Thyroid gland (tissue), 4 donors: ENCODE results near the gene CBFA2T2.

Source experiments
- POLR2A ChIP-seq, 2 donors: fragments of 450-650 bp; IDR thresholded peaks; one replicate each; pipeline ENCODE4 v1.6.1; 2017; ENCODE audit warnings: antibody characterized with exemption in 2 of 2, mild to moderate bottlenecking in 2 of 2, moderate library complexity in 1 of 2
- TF ChIP-seq, protein P1 (sequence below), 6 experiments: fragments of 200-600 bp in 3 of 6; fragments of 450-650 bp in 3 of 6; sonication (generic) in 3 of 6; IDR thresholded peaks; one replicate each; pipeline ENCODE4 v1.5.1; 2016 to 2019; ENCODE audit warnings: antibody characterized with exemption in 6 of 6, mild to moderate bottlenecking in 2 of 6, inconsistent platforms in 1 of 6, moderate library complexity in 1 of 6

DNA sequence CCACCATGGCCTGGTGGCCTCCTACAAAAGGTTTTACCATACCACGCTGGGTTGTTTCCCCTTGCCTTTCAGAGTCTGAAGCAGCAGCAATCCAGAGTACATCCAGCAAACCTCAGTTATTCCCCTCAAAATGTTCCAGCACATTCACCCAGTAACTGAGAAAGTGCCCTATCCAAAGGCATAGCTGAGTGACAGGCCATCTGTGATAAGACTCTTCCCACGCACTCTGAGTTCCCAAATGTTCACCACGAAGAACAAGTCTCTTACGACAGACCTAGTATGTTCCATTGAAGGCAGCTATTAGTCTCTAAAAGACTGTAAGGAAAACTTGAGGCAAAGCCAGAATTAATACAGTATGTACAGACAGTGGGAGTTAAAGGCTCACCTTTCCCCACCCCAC is 140.6 kb downstream of the CBFA2T2 start:
- TF ChIP-seq, protein P1, sequence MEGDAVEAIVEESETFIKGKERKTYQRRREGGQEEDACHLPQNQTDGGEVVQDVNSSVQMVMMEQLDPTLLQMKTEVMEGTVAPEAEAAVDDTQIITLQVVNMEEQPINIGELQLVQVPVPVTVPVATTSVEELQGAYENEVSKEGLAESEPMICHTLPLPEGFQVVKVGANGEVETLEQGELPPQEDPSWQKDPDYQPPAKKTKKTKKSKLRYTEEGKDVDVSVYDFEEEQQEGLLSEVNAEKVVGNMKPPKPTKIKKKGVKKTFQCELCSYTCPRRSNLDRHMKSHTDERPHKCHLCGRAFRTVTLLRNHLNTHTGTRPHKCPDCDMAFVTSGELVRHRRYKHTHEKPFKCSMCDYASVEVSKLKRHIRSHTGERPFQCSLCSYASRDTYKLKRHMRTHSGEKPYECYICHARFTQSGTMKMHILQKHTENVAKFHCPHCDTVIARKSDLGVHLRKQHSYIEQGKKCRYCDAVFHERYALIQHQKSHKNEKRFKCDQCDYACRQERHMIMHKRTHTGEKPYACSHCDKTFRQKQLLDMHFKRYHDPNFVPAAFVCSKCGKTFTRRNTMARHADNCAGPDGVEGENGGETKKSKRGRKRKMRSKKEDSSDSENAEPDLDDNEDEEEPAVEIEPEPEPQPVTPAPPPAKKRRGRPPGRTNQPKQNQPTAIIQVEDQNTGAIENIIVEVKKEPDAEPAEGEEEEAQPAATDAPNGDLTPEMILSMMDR (IDR thresholded peaks at IDR 0.05): no peak
- TF ChIP-seq POLR2A (IDR thresholded peaks at IDR 0.05): no peak
